Measurements from ENCODE around the gene PRM3.

The PRM3 gene

DNA sequence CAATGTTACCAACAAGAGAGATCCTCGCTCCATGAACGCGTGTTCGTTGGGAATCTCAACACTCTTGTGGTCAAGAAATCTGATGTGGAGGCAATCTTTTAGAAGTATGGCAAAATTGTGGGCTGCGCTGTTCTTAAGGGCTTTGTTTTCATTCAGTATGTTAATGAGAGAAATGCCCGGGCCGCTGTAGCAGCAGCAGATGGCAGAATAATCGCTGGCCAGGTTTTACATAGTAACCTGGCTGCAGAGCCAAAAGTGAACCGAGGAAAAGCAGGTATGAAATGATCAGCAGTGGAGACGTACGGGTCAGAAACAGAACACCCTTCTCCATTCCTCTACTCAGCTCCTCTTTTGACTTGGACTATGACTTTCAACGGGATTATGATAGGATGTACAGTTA, 30.8 kb downstream of the PRM3 start:
- no peak for DNase-seq (ENCODE audit: low spot score)

DNA sequence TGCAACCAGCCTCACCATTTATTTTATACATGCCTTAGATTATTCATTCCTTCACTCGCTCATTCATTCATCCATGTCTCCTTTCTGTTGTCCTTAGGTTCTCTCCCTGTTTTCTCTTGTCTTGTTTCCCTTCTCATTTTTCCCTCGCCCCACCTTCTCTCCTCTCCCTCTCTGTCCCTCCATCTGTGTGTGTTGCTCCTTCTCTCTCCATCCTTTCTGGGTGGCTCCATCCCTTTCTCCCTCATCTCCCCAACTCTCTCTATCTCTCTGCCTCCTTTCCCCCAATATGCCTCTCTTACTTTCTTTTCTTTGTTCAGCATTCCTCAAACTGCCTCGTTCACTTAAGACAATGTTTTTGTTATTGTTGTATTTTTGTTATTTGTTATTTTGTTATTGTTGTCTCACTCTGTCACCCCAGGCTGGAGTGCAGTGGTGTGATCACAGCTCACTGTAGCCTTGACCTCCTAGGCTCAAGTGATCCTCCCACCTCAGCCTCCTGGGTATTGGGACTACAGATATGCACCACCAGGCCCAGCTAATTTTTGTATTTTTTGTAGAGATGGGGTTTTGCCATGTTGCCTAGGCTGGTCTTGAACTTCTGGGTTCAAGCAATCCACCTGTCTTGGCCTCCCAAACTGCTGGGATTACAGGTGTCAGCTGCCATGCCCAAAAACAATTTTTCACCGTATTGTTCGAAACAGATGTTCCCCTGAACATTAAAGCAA, 31.8 kb downstream of the PRM3 start:
- DNase-seq (ENCODE audit: low spot score): no peak

DNA sequence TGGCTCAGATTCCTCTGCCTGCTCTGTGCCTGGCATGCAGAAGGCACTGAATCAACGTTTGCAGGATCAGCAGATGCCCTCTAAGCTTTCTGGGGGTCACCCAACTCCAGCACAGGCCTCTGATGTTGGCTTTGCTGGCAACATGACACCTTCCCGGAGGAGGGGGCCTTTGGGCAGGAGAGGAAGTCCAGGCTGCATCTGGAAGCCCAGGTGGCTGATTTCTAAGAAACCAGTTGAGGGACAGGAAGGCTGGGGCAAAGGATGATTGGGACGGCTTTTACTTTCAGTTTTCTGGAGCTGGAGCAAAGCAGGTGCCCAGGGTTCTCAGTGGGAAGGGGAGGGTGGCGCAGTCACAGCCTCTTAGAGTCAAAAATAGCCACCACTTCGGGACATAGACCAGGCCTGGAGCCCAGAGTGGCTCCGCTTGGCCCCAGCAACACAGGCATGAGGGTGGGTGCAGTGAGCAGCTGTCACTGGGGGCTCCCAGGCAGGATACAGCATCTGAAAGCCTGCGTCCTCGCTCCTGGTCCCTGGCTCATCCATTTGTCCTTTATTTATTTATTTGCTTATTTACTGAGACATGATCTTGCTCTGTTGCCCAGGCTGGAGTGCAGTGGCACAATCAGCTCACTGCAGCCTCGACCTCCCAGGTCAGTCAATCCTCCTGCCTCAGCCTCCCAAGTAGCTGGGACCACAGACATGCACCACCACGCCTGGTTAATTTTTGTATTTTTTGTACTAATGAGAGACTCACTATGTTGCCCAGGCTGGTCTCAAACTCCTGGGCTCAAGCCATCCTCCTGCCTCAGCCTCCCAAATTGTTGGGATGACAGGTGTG, 32.6 kb downstream of the PRM3 start:
- no peak for DNase-seq (ENCODE audit: low spot score)

DNA sequence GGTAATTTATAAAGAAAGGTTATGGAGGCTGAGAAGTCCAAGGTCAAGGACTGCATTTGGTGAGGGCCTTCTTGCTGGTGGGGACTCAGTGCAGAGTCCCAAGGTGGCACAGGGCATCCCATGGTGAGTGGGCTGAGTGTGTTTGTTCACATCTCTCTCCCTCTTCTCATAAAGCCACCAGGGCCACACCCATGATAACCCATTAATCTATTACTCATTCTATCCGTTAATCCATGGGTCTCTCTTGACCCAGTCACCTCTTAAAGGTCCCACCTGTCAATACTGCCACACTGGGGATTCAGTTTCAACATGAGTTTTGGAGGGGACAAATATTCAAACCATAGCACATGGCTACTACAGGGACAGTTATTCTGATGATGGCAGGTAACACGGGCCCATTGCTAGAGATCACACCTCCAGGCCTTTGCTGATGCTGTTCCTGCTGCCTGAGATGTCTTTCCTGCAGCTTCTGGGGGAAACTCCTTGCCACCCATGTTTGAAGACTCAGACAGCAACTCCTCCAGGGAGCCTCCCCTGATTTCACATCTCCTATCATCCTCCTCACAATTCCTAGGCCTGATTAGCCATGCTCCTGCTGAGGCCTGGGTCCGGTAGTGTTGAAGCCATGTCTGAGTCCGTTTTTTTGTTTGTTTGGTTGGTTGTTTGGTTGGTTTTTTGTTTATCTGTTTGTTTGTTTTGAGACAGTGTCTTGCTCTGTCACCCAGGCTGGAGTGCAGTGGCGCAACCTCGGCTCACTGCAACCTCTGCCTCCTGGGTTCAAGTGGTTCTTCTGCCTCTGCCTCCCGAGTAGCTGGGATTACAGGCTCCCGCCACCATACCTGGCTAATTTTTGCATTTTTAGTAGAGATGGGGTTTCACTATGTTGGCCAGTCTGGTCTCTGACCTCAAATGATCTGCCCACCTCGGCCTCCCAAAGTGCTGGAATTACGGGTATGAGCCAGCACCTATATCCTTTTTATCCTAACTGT, 33.5 kb downstream of the PRM3 start:
- DNase-seq (ENCODE audit: low spot score): no peak

DNA sequence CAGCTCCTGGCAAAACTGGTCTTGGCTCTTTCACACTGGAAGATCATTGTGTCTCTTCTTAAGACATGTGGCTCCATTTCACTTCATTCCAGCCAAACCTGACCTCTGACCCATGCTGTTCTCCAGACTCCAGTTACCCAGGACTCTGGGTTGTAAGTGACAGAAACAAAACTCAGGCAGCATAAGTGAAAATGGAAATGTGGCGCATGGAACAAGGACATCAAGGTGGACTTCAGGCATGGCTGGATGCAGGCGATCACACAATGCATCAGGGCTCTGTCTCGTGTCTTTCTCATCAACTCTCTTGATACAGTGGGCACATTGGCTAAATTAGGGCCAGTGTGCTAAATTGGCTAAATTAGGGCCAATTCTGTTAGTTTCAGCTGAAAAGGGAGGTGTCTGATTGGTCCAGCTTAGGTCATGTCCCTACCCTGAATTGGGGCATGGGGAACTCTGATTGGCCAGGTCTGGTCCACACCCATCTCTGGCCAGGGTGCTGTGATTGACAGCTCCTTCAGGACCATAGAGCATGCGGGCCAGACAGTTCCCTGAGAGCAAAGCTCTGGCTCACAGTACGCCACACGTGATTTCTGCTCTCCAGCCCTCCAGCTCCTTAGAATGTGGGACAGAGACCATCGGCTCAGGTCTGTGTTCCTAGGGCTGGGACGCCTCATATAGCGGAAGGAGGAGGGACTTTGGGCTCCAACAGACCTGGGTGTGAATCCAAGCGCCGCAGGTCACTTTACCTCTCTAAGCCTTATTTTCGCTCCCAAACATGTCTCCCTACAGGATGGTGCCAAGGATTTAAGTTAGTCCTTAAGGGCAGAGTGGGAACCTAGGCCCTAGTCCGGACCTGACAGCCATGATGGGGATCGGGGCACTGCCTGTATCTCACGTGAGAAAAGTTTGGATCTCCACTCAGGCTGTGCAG, 34.9 kb downstream of the PRM3 start:
- DNase-seq (ENCODE audit: low spot score): no peak

DNA sequence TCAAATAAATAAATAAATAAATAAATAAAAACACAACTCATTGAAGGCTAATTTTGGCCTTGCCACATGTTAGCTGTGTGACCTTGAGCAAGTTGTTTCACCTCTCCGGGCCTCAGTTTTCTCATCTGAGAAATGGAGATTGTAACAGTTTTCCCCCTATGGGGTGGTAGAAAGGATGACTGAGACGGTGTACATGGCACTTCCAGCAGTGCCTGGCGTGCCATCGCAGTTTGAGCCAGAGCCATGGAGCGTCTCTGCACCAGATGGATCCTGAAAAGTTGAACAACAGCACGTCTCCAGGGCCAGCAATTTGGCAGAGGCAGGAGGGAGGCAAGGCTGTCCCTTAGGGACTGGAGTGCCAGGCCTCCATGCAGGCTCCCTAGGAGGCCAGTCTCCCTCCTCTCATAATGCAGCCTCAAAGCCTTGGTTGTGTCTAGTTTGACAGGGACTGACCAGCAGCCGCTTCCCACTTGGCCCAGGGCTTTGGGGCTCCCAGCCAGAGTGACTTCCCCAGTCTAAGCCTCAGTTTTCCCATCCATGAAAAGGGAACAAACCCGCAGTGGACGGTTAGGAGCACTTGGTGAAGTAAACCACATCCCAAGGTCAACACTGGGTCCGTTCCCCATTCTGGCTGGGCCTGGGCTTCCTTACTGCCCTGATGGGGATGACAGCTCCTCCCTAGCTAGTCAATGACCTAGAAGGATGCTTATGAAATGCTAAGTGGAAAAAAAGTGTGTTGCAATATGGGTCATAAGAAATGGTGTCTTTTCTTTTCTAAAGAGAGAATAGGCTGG, 36.8 kb downstream of the PRM3 start:
- no peak for DNase-seq (ENCODE audit: low spot score)

DNA sequence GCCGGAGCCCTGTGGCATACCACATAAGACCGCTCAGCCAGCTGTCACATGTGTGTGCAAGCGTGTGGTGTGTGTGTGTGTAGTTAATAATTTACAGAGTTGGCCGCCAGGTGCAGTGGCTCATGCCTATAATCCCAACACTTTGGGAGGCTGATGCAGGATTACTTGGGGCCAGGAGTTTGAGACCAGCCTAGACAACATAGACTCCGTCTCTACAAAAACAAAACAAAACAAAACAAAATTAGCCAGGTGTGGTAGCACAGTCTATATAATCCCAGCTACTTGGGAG, 37.8 kb downstream of the PRM3 start:
- no peak for DNase-seq (ENCODE audit: low spot score)

DNA sequence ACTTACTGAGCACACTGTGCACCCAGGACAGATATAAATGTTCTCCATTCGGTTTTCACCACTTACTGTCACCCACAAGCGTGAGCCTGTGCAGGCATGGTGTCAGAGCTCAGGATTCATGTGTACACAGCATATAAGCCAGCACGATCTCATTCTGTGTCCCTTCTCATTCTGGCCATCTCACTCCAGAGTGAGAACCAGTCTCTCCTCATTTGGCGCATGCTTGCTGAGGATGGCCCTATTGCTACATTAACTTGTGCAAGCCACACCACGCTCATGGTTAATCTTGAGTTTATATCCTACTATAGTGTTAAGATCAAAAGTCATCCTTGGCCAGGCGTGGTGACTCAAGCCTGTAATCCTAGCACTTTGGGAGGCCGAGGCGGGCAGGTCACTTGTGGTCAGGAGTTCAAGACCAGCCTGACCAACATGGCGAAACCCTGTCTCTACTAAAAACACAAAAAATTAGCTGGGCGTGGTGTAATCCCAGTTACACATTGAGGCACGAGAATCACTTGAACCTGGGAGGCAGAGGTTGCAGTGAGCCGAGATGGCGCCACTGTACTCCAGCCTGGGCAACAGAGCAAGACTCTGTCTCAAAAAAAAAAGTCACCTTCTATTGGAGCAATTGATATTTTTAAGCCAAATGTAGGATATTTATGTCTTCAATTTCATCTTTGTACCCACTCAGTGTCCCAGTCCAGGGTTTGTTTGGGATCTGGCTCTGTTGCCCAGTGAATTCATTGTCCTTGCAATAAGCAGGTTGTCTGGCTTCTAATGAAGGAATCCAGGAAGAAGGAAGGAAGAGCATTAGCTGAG, 38.3 kb downstream of the PRM3 start:
- no peak for DNase-seq (ENCODE audit: low spot score)

DNA sequence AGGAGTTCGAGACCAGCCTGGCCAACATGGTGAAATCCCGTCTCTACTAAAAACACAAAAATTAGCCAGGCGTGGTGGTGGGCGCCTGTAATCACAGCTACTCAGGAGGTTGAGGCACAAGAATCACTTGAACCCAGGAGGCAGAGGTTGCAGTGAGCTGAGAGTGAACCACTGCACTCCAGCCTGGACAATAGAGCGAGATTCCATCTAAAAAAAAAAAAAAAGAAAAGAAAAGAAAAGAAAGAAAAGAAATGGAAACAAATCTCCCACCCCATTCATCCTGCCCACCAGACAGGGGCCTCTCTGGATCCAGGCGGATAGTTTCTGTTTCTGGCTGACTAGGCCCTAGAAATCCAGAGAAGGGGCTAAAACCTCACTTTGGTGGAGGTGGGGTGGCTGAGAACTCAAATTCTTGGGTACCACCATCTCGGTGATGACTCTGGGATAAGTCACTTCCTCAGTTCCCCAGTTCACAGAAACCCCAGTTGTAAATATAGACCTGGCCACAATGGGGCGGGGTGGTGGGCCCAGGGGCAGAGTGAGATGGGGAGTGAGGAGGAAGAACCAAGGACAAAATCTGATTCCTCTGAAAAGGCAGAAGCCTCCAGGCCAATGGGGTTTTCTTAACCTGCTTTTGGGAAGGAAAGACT, 39.6 kb downstream of the PRM3 start:
- no peak for DNase-seq (ENCODE audit: low spot score)

DNA sequence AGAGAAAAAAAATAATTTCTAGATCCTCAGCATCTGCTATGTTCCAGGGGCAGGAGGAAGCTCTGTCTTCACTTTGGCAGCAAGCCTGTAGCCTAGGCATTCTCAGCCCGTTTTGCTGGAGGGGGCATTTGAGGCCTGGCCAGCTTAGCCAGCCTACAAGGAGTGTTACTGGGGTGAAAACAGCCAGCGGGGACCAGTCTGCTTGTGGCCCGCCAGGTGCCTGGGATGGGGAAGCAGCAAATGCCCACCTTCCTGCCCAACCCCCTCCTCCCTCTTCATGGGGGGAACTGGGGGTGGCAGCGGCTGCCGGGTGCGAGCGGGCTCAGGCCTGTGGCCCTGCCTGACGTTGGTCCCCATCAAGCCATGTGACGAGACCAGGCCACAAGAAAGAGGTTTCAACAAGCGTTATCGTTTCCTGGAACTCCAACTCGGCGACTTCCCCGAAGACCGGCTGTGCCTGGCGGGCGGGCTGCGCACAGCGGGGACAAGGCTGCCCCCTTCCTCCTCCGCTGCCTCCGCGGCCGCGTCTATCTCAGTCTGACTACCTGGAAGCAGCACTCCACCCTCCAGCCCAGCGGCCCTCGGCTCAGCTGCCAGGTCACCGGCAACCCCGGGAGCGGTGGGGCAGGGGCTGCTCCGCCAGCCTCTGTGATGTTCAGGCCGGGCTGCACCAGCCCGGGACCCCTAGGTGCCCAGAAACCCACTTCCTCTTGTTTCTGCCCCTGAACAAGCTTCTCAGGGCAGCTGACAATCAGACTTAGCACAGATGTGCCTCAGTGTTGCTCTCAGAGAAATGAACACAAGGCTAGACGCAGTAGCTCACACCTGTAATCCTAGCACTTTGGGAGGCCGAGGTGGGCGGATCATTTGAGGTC, 40.3 kb downstream of the PRM3 start:
- no peak for DNase-seq (ENCODE audit: low spot score)

DNA sequence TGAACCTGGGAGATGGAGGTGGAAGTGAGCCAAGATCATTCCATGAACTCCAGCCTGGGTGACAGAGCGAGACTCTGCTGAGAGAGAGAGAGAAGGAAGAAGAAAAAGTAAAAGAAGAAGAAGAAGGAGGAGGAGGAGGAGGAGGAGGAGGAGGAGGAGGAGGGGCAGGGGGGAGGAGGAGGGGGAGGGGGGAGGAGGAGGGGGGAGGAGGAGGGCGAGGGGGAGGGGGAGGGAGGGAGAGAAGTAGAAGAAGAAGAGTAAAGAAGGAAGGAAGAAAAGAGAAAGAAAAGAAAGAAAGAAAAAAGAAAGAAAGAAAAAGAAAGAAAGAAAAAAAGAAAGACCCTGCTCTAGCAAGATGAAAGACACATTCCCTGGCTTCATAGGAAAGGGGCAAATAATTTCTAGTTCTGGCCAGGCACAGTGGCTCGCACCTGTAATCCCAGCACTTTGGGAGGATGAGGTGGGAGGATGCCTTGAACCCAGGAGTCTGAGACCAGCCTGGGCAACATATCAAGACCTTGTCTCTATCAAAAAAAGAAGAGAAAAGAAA, 41.1 kb downstream of the PRM3 start:
- no peak for DNase-seq (ENCODE audit: low spot score)

DNA sequence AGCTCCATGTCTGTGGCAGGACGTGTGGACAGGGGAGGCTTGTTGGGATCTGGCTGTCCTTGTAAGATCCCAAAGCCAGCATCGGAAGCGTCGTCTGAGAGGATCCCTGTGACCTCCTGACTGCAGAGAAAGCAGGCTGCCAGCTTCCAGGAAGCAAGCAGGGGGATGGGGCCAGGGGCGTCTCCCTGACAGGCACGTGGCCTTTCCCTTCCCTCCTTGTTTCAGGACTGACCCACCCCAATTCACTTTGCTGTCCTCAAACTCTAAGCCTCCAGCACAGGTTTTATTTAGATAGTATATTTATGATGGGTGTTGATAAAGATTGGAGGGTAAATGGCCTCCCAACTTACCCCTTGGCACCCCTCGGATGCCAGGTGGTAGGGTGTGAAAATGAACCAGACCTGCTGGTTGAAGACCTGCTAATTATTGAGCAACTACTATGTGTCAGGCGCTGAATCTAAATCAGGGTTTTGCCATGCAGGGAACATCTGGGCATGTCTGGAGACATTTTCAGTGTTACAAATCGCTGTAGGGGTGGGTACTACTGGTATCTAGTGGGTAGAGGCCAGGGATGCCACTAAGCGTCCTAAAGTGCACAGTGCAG, 42.0 kb downstream of the PRM3 start:
- DNase-seq (ENCODE audit: low spot score): no peak

DNA sequence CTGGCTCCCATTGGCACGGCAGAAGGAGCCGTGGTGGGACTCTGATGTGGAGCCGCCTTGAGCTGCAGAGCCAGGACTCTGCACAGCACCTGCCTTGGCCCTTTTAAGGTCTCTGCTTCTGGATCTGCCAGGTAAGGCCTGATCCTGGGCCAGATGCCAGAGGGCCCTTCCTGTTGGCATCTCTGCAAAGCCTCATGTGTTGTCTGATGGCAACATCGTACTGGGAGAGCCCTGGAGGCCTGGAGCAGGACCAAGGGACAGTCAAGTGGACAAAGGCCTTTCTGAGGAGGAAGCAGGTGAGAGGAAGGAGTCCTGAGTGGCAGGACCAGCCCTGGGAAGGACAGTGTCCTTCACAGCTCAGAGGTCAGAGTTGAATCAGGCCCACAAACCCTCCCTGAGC, 43.5 kb downstream of the PRM3 start:
- no peak for DNase-seq (ENCODE audit: low spot score)

DNA sequence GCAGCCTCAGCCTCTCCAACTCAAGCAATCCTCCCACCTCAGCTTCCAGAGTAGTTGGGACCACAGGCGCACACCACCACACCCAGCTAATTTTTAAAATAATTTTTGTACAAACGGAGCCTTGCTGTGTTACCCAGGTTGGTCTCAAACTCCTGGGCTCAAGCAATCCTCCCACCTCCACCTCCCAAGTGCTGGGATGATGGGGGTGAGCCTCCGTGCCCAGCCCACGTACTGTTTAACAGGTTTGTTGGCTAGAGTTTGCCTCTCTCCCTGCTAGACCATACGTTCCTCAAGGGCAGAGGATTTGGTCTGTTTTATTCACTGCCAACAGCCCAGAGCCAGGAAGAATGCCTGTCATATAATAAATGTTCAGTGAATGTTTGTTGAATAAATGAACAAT, 44.0 kb downstream of the PRM3 start:
- DNase-seq (ENCODE audit: low spot score): no peak

DNA sequence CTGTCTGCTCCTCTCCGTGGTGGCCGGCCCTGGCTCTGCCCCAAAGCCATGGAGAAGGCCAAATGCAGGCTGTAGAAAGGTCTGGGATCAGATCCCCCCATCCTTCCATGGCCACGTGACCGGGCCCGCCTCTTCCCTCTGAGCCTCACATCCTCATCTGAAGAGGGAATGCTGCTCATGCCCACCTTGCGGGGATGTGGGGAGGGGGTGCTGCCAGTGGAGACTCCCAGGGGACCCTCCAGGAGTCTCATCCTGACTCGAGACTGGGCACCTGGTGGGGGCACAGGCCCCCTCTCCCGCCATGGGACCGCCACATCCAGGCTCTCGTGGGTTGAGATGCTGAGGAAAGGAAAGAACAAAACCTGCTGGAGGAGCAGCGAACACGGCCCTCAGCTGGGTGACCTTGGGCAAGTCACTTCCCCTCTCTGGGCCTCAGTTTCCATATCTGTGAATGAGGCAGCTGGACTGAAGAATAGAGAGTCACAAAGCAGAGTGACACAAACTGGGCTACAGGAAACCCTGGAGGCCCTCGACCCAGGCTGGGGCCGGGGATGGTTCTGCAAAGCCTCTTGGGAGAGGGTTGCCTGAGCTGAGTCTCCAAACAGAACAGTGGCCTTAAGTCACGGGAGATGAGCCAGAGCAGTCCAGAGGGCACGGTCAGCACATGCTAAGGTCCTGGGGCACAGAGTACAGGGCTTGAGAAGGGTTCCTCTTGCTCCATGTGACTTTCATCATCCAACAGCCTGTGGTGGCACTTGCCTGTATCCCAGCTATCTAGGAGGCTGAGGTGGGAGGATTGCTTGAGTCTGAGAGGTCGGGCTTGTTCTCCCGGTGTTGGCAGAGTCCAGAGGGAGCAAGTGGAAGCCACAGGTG, 47.5 kb downstream of the PRM3 start:
- no peak for DNase-seq (ENCODE audit: low spot score)

DNA sequence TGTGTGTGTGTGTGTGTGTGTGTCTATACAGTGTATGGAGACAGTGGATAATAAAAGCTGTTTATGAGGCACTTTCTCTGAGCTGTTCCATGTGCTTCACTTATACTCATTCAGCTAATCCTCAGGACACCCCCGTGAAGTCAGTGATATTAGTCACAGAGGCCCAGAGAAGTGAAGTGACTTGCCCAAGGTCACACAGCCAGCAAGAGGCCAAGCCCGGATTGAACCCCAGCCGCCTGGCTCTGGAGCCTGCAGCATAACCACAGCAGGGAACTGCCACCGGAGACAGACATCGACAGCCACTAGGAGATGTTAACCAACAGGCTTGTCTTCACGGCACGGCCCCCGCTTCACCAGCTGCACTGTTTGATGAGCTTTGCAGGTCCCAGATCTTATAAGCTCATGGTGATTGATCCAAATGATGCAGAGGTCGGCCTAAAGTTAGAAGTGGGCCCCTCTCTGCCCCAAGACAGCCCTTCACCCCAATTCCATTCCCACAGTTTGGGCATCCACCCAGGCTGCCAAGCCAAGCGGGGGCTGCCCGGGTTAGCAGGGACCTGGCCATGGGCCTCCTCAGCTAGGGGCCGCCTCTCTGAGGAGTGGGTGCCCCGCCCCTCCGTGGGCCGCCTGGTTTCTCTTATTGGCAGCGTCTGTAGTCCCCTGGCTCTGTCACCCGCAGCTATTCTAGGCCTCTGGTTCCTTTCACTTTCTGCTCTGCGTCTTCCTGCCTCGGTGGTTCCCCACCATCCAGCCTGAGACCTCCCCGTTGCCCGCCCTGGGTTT, 48.3 kb downstream of the PRM3 start:
- DNase-seq (ENCODE audit: low spot score): no peak
